DMS53 (cell line): ENCODE data around the gene RAB20.
"Not testable (repeated sequence)": the region's sequence is repeated elsewhere in the genome, so short reads cannot be mapped to it uniquely, and the experiment has no call there.

ENCODE experiments used
- DNase-seq: peaks from one replicate; lab custom pipeline; 2025; lab: John Stamatoyannopoulos, UW

The RAB20 gene

GRCh38 chr13:110509971-110510786 lies 51.3 kb downstream of the RAB20 start:
- no peak for DNase-seq

DNA sequence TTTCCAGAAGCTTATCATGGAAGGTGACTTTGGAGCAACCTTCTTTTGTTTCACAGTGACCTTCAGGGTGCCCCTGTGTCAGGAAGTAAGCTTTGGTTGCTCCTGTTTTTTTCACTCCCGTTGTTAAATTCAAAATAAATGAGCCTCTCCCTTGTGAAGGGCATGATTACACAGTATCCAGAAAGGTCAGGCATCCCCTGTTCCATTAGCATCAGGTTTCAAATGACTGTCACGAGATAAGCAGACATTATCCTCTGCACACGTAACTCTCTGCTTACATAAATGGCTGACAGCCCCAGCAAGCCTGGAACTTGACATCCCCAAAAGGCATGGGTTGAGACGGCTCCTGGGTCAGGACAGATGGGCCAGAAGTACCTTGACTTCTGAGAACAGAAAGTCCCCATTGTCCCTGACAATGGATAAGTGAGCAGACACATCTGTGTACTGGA lies 52.0 kb downstream of the RAB20 start:
- peak; percentile 24 for DNase-seq

DNA sequence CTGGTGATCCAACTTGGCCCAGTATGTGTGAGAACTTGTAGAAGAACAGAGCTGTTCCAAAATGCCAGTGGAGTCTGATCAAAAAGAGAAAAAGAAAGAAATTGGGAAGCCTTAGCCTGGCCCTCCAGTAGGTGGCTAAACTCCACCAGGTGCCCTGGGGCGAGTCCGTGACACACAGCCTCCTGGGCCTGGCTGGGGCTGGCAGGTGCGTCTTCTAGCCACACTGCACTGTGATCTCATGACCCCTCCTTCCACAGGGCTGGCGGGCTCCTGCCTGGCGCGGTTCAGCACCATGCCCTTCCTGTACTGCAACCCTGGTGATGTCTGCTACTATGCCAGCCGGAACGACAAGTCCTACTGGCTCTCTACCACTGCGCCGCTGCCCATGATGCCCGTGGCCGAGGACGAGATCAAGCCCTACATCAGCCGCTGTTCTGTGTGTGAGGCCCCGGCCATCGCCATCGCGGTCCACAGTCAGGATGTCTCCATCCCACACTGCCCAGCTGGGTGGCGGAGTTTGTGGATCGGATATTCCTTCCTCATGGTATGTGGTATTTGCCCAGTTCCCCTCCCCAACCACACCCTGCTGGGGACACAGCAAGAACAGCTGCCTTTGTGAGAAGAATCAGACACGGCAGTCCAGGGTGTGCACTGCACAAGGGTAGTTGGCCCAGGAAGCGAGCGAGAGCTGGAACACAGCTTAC lies 53.7 kb downstream of the RAB20 start:
- peak; percentile 89 for DNase-seq

DNA sequence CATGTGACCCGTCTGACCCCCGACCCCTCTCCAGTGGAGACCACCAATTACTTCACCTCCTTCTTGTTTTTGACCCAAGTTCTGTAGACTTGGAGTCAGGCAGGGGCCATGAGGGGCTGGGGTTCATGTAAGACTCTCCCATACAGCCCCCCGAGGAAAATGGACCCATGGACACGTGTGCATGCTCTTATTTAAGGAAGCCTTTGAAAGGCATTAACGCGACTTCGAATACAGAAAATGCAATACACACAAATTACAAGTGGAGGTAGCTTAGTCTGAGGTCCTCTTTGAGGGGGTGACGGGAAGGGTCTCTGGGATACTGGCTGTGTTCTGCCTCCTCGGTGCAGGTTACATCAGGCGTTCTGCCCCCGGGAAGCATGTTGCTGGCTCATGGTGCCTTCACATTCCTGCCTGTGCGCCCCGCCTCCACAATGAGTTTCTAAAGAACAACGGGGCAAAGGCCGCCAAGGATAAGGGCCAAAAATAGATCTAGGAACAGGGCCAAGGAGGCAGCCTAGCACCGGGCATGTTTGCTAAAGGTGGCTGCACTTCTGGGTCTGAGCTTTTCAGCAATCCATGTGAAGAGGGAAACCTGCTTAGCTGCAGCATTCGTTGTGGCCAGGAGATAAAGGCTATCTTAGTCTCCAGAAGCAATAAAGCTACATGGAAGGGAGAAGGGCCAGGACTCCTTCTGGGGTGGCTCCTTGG lies 54.5 kb downstream of the RAB20 start:
- DNase-seq, result peak; percentile 76

- DNase-seq, result no peak
These were observed 55.1 kb downstream of the RAB20 start for GRCh38 chr13:110506396-110506795.

DNA sequence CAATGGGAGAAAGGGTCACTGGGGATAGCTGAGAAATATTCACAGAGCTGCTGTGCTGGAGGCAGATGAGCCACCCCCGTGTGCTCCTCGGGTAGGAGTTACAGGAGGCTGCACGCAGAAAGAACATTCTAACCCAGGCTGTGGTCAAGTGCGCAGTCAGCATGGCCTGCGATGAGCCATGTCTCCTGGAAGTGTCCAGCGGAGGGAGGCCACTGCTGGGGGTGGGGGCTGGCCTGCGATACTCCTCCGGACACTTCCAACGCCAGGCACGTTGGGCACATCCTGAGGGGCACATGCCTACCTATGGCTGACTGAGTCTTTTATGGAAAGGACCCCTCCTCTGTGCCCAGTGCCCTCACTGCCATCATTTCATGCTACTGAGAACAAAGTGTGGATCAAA lies 55.9 kb downstream of the RAB20 start:
- peak; percentile 2 for DNase-seq

DNA sequence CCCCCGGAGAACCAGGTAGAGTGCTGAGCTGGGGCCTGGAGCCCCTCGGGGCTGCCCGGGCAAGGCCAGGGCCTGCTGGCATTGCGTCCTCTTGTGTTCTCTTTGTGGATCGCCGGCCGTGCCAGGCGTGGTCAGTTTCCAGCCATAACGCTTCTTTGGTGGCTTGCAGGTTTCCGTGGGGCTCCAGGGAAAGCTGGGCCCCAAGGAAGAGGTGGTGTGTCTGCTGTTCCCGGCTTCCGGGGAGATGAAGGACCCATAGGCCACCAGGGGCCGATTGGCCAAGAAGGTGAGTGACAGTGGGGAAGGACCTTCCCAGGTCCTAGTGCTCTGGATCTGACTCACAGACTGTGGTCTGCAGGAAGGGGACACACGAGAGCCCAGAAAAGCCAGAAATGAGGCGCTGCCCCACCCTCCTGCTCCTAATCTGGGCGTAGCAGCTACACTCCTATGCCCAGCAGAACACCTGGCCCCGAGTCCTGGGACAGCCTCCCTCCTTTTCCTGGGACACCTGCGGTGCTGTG lies 57.5 kb downstream of the RAB20 start:
- no peak for DNase-seq

DNA sequence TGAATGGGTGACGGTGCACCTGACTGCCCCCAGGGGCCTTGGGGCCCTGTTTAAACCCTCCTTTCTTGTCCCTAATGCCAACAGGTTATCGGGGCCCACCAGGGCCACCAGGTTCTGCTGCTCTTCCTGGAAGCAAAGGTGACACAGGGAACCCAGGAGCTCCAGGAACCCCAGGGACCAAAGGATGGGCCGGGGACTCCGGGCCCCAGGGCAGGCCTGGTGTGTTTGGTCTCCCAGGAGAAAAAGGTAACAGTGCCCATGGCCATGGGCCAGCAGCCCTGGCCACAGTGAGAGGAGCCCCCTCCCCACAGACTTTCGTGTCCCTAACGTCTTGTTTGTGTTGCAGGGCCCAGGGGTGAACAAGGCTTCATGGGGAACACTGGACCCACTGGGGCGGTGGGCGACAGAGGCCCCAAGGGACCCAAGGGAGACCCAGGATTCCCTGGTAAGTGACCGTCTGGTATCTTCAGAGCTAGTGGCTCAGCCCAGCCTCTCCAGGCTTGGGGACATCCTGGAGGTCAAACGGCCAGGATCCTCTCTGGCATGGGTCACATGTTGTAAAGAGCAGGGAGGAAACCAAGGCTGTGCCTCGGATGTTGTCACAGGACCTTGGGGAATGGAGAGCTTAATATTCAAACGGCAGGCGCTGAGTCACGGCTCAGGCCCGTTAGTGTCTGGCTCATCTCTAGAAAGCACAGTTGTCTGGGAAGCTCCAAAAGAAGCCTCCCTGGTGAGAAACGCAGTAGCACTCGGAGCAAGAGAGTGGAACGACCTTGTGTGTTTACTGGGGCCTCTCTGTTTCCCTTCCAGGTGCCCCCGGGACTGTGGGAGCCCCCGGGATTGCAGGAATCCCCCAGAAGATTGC lies 58.3 kb downstream of the RAB20 start:
- DNase-seq, result no peak

GRCh38 chr13:110501188-110501587 lies 60.3 kb downstream of the RAB20 start:
- DNase-seq, result no peak

DNA sequence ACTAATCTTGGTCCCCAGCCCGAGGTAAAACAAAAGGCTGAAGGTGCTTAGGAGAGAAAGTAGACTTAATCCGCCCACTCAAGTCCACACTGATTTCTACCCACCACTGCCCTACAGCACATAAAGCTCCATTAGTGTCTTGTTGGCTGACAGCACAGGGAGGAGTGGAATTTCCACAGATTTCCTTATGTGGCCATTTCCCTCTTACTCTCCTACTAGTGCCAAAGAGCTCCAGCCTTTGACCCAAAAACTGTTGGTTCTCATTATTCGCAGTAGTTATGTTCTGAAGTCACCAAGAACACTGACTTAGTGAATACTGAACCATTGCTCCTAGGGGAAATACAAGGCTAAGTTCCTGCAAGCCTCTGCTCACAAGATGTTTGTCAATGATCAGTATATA lies 61.2 kb downstream of the RAB20 start:
- DNase-seq, result no peak

DNA sequence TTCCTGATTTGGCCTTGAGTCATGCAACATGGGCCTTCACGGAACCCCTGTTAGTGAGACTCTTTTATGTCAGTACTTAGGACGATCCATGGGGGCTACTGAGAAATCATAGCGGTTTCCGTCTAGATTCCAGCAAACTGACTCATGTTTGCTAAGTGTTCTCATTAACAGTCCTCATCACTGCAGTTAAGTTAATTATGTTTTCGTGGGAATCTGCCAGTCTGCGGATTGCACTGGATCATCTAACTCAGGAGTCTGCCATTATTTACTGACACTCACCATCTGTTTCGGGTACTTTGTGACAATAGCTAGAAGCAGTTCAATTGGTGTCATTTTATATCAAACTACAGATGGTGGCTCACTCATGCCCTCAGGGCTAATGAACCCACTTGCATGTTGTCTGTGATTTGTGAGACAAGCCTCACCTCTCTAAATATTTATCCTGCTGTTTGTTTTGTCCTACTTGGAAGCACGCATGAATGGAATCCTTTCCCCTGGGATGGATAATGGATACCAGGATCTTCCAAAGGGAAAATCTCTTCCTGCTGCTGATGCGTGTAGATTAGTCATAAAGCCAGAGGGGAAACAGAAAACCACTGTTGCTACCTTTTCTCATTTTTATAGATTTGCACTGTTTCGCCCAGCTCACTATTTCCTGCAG lies 61.8 kb downstream of the RAB20 start:
- peak; percentile 48 for DNase-seq

DNA sequence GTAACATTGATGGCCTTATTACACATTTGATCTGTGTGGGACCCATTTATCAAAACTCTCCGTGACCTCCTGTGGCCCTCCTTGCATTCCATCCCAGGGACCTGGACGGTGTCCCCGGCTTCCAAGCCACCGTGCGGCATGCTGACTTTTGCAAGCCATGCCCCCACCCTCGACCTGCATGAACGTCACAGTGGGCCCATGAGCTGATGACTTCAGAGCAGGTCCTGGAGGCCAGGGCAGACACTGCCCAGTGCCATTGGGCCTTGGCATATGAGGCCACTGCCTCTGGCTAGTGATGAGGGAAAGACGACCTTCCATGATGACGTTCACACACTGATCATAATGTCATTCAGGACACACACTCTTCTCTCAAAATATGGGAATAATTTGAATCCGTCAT lies 62.8 kb downstream of the RAB20 start:
- no peak for DNase-seq

DNA sequence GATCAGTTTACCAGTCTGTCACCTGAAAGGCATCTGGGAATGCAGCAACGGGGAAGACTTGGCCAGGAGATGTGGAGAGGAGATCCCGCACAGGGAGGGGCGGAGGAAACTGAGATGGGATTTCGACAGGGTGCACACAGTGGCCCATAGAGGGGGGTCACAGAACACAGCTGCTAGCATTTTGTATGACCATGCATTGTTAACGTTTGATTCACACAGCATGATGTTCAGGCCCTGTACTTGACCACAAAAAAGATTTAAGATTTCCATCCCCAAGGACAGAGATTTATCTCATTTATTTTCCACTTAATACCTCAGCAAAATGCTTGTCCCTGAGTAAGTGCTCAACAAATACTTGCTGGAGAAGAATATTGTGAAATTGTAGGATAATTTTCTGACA lies 63.2 kb downstream of the RAB20 start:
- no peak for DNase-seq

- DNase-seq, result not testable (repeated sequence)
These were observed 63.6 kb downstream of the RAB20 start for GRCh38 chr13:110497896-110498295.

GRCh38 chr13:110497003-110497402 lies 64.5 kb downstream of the RAB20 start:
- DNase-seq, result no peak

DNA sequence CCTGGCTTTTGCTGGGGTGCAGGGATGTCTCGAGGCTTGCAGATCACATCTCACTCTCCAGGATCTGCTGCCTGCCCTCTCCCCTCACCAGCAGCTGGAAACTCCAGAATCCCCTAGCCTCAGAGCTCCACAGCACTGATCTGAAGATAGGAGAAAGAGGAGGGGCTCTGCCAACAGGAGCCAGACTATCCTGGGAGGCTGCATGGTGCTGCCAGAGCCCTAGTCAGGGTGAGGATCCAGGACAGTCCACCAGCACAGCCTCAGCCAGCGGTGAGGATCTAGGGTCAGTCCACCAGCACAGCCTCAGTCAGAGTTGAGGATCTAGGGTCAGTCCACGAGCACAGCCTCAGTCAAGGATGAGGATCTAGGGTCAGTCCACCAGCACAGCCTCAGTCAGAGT lies 65.2 kb downstream of the RAB20 start:
- no peak for DNase-seq

- DNase-seq, result no peak
These were observed 65.6 kb downstream of the RAB20 start for GRCh38 chr13:110495881-110496280.

DNA sequence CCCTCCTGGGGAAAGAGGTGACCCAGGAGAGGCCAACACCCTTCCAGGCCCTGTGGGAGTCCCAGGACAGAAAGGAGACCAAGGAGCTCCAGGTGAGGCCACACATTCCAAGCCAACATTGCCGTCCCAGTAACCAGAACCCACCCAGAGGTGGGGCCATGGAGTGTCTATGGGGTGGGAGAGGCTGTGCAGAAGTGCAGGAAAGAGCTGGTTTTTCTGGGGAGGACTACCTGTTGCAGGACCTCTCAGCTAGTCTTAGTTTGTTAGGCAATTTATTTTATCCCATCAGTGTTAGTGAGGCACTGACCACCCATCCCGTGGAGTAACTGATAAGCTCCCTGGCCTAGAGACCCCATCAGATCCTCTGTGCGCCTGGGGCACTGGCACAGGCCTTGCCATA lies 66.1 kb downstream of the RAB20 start:
- DNase-seq, result no peak

DNA sequence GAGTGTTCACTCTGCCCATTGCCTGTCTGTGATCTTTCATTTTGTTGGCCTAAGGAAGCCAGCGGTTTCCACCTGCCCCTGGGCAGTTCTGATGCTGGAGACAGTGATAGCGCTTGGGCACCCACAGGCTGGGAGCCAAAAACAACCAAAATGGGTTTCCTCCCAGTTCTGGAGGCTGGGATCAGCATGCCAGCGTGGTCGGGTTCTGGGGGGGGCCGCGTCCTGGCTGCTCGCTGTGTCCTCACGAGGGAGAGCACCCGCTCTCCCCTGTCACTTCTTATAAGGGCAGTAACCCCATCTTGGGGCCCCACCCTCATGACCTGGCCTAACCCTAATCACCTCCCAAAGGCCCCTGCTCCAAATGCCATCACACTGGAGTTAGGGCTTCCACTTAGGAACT lies 67.9 kb downstream of the RAB20 start:
- DNase-seq, result no peak

GRCh38 chr13:110492679-110493593 lies 68.6 kb downstream of the RAB20 start:
- DNase-seq, result no peak
